Hepatocyte (in vitro differentiated cells): ENCODE results near the gene DENND6A. TPM values are rescaled to one million over a fixed set of nuclear protein-coding genes. Genes with fewer than 3 reads are reported as not detected.

ENCODE experiments used
- DNase-seq: peaks from one replicate; pipeline ENCODE4 v3.0.0-alpha.2; 2016; ENCODE audit warnings: low spot score
- H2AFZ ChIP-seq: fragments of 200-600 bp; sonication (generic); 2 replicates; pipeline ENCODE4 v1.6.0; 2016; ENCODE audit warnings: antibody characterized with exemption, mild to moderate bottlenecking
- H3K27ac ChIP-seq: fragments of 200-600 bp; sonication (generic); 2 replicates; pipeline ENCODE4 v1.5.1; 2016; ENCODE audit warnings: mild to moderate bottlenecking
- H3K27me3 ChIP-seq: fragments of 200-600 bp; sonication (generic); 2 replicates; pipeline ENCODE4 v1.6.1; 2016
- H3K36me3 ChIP-seq: fragments of 200-600 bp; sonication (generic); replicated peaks from 2 replicates; pipeline ENCODE4 v1.5.1; 2016; ENCODE audit warnings: low read depth; ENCODE audit not compliant: insufficient read depth
- H3K4me1 ChIP-seq: fragments of 200-600 bp; sonication (generic); 2 replicates; pipeline ENCODE4 v1.5.1; 2016; ENCODE audit warnings: mild to moderate bottlenecking, moderate library complexity; ENCODE audit not compliant: insufficient read depth
- H3K4me2 ChIP-seq: fragments of 200-600 bp; sonication (generic); 2 replicates; pipeline ENCODE4 v1.6.0; 2016
- H3K4me3 ChIP-seq: fragments of 200-600 bp; sonication (generic); 2 replicates; pipeline ENCODE4 v1.5.1; 2016; ENCODE audit warnings: mild to moderate bottlenecking
- H3K79me2 ChIP-seq: fragments of 200-600 bp; sonication (generic); 2 replicates; pipeline ENCODE4 v1.6.0; 2017; ENCODE audit warnings: mild to moderate bottlenecking
- H3K9me2 ChIP-seq: fragments of 200-600 bp; sonication (generic); replicated peaks from 2 replicates; pipeline ENCODE4 v1.6.0; 2017; ENCODE audit warnings: mild to moderate bottlenecking; ENCODE audit not compliant: insufficient read depth
- H3K9me3 ChIP-seq: fragments of 200-600 bp; sonication (generic); 2 replicates; pipeline ENCODE4 v1.5.1; 2016; ENCODE audit warnings: low read depth, mild to moderate bottlenecking
- H4K20me1 ChIP-seq: fragments of 200-600 bp; sonication (generic); 2 replicates; pipeline ENCODE4 v1.6.0; 2016; ENCODE audit warnings: mild to moderate bottlenecking; ENCODE audit not compliant: insufficient read depth, poor library complexity, severe bottlenecking
- CTCF ChIP-seq: fragments of 200-600 bp; sonication (generic); IDR thresholded peaks from 2 replicates; pipeline ENCODE4 v1.5.1; 2016; ENCODE audit warnings: antibody characterized with exemption, mild to moderate bottlenecking; ENCODE audit not compliant: poor library complexity
- EZH2 ChIP-seq: fragments of 200-600 bp; sonication (generic); IDR thresholded peaks from 2 replicates; pipeline ENCODE4 v1.6.1; 2016; ENCODE audit warnings: antibody characterized with exemption, mild to moderate bottlenecking, borderline replicate concordance
- EZH2phosphoT487 ChIP-seq: fragments of 200-600 bp; sonication (generic); IDR thresholded peaks from one replicate; pipeline ENCODE4 v1.6.1; 2018; ENCODE audit warnings: antibody characterized with exemption, mild to moderate bottlenecking, low read depth, moderate library complexity; ENCODE audit not compliant: unreplicated experiment, severe bottlenecking
- WGBS: methylation state at CpG from one replicate; pipeline ENCODE4 v1.1.6; 2016; ENCODE audit warnings: low lambda C conversion rate; ENCODE audit errors: missing lambda C conversion rate; 5-methylcytosine and 5-hydroxymethylcytosine counted together
- polyA plus RNA-seq: library from polyadenylated mRNA; unstranded; fragments of >200 nt; fragmentation: Nextera tagmentation; extraction: Ambion mirVana; gene quantifications from 2 replicates; pipeline ENCODE4 v1.2.1, GENCODE V29; 2016
- total RNA-seq: library from RNA; depleted of rRNA; stranded (reverse); fragments of >200 nt; gene quantifications from 2 replicates; pipeline ENCODE4 v1.2.3, GENCODE V29; 2014

The DENND6A gene
- total and polyA plus RNA-seq, 2 experiments from 2014 or later = 6.3 to 19.3 TPM

DNA sequence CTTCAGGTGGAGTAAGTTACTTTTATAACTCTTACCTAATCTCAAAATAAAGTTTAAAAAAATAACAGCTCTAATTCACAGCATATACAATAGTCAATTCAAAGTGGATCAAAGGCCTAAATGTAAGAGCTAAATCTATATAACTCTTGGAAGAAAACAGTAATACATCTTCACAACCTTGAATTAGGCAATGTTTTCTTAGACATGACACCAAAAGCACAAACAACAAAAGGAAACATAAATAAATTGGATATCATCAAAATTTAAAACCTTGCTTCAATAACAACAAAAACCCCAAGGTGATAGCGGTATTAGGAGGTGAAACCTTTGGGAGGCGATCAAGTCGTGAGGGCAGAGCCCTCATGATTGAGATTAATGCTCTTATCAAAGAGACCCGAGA is 12.8 kb downstream of the DENND6A start:
- H3K79me2 ChIP-seq = peaks cover 85% of the 10 kb centered on the region
- H2AFZ ChIP-seq = no peak overlapping the region
- peaks cover 2% of the 10 kb centered on the region for H4K20me1 ChIP-seq
- H3K27me3 ChIP-seq = no peaks in the 10 kb centered on the region
- no peak overlapping the region for H3K4me3 ChIP-seq
- no peak for DNase-seq
- H3K27ac ChIP-seq = no peak overlapping the region
- H3K4me2 ChIP-seq = no peak overlapping the region
- no peaks in the 10 kb centered on the region for H3K9me2 ChIP-seq
- TF ChIP-seq EZH2phosphoT487 (no peak), CTCF (no peak), EZH2 (no peak)
- H3K4me1 ChIP-seq = no peaks in the 10 kb centered on the region
- no peaks in the 10 kb centered on the region for H3K36me3 ChIP-seq
- no peaks in the 10 kb centered on the region for H3K9me3 ChIP-seq
- 93% methylated on average over 4 of the region's 4 CpGs for WGBS

- Histone ChIP-seq H3K27me3 (no peaks in the 10 kb centered on the region), H3K9me3 (no peaks in the 10 kb centered on the region), H3K4me2 (no peak overlapping the region), H3K27ac (no peak overlapping the region), H3K4me1 (no peaks in the 10 kb centered on the region), H4K20me1 (peaks cover 3% of the 10 kb centered on the region), H2AFZ (no peak overlapping the region), H3K4me3 (no peak overlapping the region), H3K36me3 (no peaks in the 10 kb centered on the region), H3K9me2 (no peaks in the 10 kb centered on the region), H3K79me2 (peaks cover 60% of the 10 kb centered on the region)
- no peak for DNase-seq
- no peak for TF ChIP-seq EZH2phosphoT487
- TF ChIP-seq EZH2 = no peak
- no peak for TF ChIP-seq CTCF
These were observed 17.3 kb downstream of the DENND6A start for GRCh38 chr3:57675530-57675929.

DNA sequence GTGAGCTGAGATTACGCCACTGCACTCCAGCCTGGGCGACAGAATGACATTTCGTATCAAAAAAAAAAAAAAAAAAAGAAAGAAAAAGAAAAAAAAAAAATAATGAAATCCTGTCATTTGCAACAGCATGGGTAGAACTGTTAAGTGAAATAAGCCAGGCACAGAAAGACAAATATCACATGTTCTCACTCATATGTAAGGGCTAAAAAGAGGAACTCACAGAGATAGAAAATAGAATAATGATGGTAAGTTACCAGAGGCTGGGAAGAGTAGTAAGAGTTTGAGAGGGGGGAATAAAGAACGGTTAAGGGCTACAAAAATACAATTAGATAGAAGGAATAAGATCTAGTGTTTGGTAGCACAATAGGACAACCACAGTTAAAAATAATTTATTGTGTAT is 19.7 kb downstream of the DENND6A start:
- Histone ChIP-seq H3K79me2 (peaks cover 36% of the 10 kb centered on the region), H4K20me1 (peaks cover 3% of the 10 kb centered on the region), H3K4me2 (no peak overlapping the region), H3K4me1 (no peaks in the 10 kb centered on the region), H3K9me2 (no peaks in the 10 kb centered on the region), H3K27ac (no peak overlapping the region), H3K4me3 (no peak overlapping the region), H3K36me3 (no peaks in the 10 kb centered on the region), H3K9me3 (no peaks in the 10 kb centered on the region), H3K27me3 (no peaks in the 10 kb centered on the region), H2AFZ (no peak overlapping the region)
- no peak for DNase-seq
- WGBS = over 99% methylated on average over 4 of the region's 4 CpGs
- TF ChIP-seq CTCF = no peak
- TF ChIP-seq EZH2phosphoT487 = no peak
- TF ChIP-seq EZH2 = no peak

DNA sequence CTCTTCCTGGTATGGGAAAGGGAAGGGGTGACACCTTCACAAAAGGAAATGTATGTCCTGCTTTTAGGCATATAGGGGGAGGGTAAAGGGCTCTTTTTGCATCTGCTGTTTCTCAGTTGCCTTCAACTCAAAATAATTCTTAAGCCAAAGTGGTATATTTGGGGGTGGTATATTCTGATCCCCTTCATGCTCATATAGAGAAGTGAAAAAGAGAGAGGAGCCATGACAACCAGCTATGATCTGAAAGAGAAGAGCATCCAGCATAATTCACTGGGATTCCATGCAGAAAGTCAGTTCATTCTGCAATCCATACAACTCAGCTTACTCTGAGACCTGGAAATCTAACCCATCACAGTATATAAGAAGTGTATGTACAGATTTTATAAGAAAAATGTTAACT is 22.3 kb downstream of the DENND6A start:
- Histone ChIP-seq H3K4me2 (no peak overlapping the region), H3K9me3 (no peaks in the 10 kb centered on the region), H3K4me3 (no peak overlapping the region), H3K9me2 (no peaks in the 10 kb centered on the region), H4K20me1 (peaks cover 3% of the 10 kb centered on the region), H3K27ac (no peak overlapping the region), H3K27me3 (no peaks in the 10 kb centered on the region), H3K36me3 (no peaks in the 10 kb centered on the region), H3K79me2 (peaks cover 21% of the 10 kb centered on the region), H3K4me1 (no peaks in the 10 kb centered on the region), H2AFZ (no peak overlapping the region)
- TF ChIP-seq EZH2 (no peak), EZH2phosphoT487 (no peak), CTCF (no peak)
- no peak for DNase-seq
